ENCODE results near the gene ACOX1.

DNA sequence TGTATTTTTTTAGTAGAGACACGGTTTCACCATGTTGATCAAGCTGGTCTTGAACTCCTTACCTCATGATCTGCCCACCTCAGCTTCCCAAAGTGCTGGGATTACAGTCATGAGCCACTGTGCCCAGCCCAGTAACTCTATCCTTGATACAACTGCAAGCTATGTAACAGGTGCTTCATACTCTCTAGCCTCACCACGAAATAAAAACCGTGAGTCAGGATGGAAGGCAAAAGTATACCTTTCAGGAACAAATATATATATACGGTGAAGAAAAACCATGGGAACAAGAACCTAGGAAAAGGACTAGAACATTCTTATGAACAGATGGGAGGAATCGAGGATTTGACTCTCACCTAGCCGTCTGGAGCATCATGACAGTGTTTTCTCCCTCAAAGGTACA is 28.5 kb downstream of the ACOX1 start:
- TF ChIP-seq SIN3A (IDR thresholded peaks at IDR 0.05; ENCODE audit: low read depth) (no peak), CTCF (IDR thresholded peaks at IDR 0.05 in 2 of 3, conservative IDR thresholded peaks at IDR 0.05 in 1 of 3; ENCODE audit: borderline replicate concordance in 1 of 3, insufficient read depth in 1 of 3, low read depth in 2 of 3, low read length in 2 of 3) (no peak), POLR2A (IDR thresholded peaks at IDR 0.05; ENCODE audit: borderline replicate concordance, extremely low read depth, insufficient read depth, insufficient read length) (no peak), ZNF274 (IDR thresholded peaks at IDR 0.05; ENCODE audit: low read depth, low read length) (no peak), YY1 (IDR thresholded peaks at IDR 0.05; ENCODE audit: extremely low read depth, insufficient replicate concordance, low read depth, low read length) (no peak), POLR2AphosphoS5 (IDR thresholded peaks at IDR 0.05; ENCODE audit: low read depth, low read length) (no peak)
- TF ChIP-seq, protein P1, sequence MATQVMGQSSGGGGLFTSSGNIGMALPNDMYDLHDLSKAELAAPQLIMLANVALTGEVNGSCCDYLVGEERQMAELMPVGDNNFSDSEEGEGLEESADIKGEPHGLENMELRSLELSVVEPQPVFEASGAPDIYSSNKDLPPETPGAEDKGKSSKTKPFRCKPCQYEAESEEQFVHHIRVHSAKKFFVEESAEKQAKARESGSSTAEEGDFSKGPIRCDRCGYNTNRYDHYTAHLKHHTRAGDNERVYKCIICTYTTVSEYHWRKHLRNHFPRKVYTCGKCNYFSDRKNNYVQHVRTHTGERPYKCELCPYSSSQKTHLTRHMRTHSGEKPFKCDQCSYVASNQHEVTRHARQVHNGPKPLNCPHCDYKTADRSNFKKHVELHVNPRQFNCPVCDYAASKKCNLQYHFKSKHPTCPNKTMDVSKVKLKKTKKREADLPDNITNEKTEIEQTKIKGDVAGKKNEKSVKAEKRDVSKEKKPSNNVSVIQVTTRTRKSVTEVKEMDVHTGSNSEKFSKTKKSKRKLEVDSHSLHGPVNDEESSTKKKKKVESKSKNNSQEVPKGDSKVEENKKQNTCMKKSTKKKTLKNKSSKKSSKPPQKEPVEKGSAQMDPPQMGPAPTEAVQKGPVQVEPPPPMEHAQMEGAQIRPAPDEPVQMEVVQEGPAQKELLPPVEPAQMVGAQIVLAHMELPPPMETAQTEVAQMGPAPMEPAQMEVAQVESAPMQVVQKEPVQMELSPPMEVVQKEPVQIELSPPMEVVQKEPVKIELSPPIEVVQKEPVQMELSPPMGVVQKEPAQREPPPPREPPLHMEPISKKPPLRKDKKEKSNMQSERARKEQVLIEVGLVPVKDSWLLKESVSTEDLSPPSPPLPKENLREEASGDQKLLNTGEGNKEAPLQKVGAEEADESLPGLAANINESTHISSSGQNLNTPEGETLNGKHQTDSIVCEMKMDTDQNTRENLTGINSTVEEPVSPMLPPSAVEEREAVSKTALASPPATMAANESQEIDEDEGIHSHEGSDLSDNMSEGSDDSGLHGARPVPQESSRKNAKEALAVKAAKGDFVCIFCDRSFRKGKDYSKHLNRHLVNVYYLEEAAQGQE (IDR thresholded peaks at IDR 0.05; ENCODE audit: low read depth): no peak

Data from HCT116 (cell line).